Measurements from ENCODE around the gene SLC41A2. TPM values are rescaled to one million over a fixed set of nuclear protein-coding genes. Genes with fewer than 3 reads are reported as not detected.

SLC41A2 gene
- total and polyA plus RNA-seq, 2 donors (not counting 1 experiment from before 2014, with no cell fraction given), result 0.51 to 13.0 TPM

DNA sequence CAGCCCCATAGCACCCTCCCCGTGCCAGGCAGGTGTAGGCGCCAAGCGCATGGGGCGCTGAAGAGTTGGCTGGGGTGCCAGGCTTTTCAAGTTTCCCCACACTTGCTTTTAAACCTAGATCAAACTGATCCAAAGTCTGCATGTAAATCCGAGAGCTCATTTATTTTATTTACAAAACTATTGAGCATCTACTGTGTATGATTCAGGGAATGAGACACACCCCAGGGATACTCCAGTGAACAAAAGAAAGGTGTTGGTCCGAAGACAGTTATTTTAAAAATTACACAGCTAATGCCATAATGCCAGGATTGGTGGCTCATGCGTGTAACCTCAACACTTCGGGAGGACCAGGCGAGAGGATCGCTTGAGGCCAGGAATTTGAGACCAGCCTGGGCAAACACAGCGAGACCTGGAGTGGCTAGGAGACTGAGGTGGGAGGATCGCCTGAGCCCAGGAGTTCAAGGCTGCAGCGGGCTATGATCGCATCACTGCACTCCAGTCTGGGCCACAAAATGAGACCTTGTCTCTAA lies 780 bp upstream of the SLC41A2 start:
- 50% methylated on average over 12 of the region's 14 CpGs for WGBS (ENCODE audit: insufficient coverage)
- no peaks in the 10 kb centered on the region for H3K79me2 ChIP-seq (ENCODE audit: control insufficient read depth, insufficient read depth, low read length)
- H4K20me1 ChIP-seq (ENCODE audit: control insufficient read depth, insufficient read depth, low read length, poor library complexity, severe bottlenecking), result no peaks in the 10 kb centered on the region
- Mint-ChIP-seq H3K27me3 (peaks cover 12% of the 10 kb centered on the region), H3K9me3 (ENCODE audit: insufficient read depth) (no peaks in the 10 kb centered on the region), H3K27ac (peak overlapping the region; percentile 93), H3K4me3 (peak overlapping the region; percentile 95), H3K4me1 (peaks cover 23% of the 10 kb centered on the region)
- peak overlapping the region; percentile 81 for H3K4me2 ChIP-seq (replicated peaks; ENCODE audit: low read depth, low read length, poor library complexity, severe bottlenecking)
- peak overlapping the region; percentile 88 for H2AFZ ChIP-seq (ENCODE audit: insufficient read depth, low read depth, low read length, poor library complexity, severe bottlenecking)
- H3K27me3 ChIP-seq (replicated peaks in 1 of 4; ENCODE audit: control extremely low read depth in 1 of 4, control insufficient read depth in 3 of 4, insufficient read depth in 4 of 4, low read length in 3 of 4), result peaks cover 0 to 2% (median 0%) of the 10 kb centered on the region in 4 experiments
- peak overlapping the region in 4 of 5 experiments; percentile 69 to 80 (median 76) for H3K4me3 ChIP-seq (ENCODE audit: control extremely low read depth in 1 of 5, extremely low read depth in 1 of 5, insufficient read depth in 1 of 5, low read depth in 2 of 5, low read length in 4 of 5)
- H3K9ac ChIP-seq (ENCODE audit: low read length), result peak overlapping the region; percentile 73
- TF ChIP-seq, protein P1, sequence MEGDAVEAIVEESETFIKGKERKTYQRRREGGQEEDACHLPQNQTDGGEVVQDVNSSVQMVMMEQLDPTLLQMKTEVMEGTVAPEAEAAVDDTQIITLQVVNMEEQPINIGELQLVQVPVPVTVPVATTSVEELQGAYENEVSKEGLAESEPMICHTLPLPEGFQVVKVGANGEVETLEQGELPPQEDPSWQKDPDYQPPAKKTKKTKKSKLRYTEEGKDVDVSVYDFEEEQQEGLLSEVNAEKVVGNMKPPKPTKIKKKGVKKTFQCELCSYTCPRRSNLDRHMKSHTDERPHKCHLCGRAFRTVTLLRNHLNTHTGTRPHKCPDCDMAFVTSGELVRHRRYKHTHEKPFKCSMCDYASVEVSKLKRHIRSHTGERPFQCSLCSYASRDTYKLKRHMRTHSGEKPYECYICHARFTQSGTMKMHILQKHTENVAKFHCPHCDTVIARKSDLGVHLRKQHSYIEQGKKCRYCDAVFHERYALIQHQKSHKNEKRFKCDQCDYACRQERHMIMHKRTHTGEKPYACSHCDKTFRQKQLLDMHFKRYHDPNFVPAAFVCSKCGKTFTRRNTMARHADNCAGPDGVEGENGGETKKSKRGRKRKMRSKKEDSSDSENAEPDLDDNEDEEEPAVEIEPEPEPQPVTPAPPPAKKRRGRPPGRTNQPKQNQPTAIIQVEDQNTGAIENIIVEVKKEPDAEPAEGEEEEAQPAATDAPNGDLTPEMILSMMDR (IDR thresholded peaks at IDR 0.05), result peak; percentile 48
- no peak for TF ChIP-seq EZH2 (IDR thresholded peaks at IDR 0.05; ENCODE audit: borderline replicate concordance, insufficient read depth, low read depth, low read length, poor library complexity, severe bottlenecking)
- no peak for ATAC-seq (ENCODE audit: low read depth)
- CTCF ChIA-PET, result interaction anchor here (0.6 to 3.4 kb wide), 13 partner anchors 9 to 591 kb away, joined by 3 to 20 read pairs (median 5); no protein-coding TSS in a partner anchor
- intact Hi-C loops (cut with micrococcal nuclease), result loop anchor here (1.0 to 10.0 kb wide), 11 partner anchors 15 to 744 kb away; partner anchors contain the start of genes CHST11, NOPCHAP1, TXNRD1 and WASHC4
- H3K27ac ChIP-seq (ENCODE audit: low read length in 2 of 2), result peak overlapping the region; percentile 79 to 80
- peaks cover 13 to 16% of the 10 kb centered on the region in 2 donors for H3K4me1 ChIP-seq (ENCODE audit: control insufficient read depth in 2 of 2, insufficient read depth in 2 of 2, low read length in 2 of 2)
- POLR2A ChIA-PET, result interaction anchor here (0.6 to 2.2 kb wide), 3 partner anchors 16 to 525 kb away, joined by 3 to 7 read pairs (median 6); no protein-coding TSS in a partner anchor
- no peaks in the 10 kb centered on the region for H3K36me3 ChIP-seq (replicated peaks in 1 of 2; ENCODE audit: control extremely low read depth in 1 of 2, control insufficient read depth in 1 of 2, extremely low read depth in 1 of 2, insufficient read depth in 2 of 2, low read length in 1 of 2)
- no peak for DNase-seq
- H3K9me3 ChIP-seq (ENCODE audit: control extremely low read depth in 1 of 3, control insufficient read depth in 2 of 3, insufficient read depth in 1 of 3, low read length in 2 of 3), result no peaks in the 10 kb centered on the region

GRCh38 chr12:104957719-104958000 lies 430 bp downstream of the SLC41A2 start:
- WGBS (ENCODE audit: insufficient coverage), result under 1% methylated on average over 29 of the region's 31 CpGs
- intact Hi-C loops (cut with micrococcal nuclease), result loop anchor here (5.0 to 10.0 kb wide), 6 partner anchors 150 to 743 kb away; partner anchors contain the start of genes CHST11, TXNRD1 and WASHC4
- H3K4me2 ChIP-seq (replicated peaks; ENCODE audit: low read depth, low read length, poor library complexity, severe bottlenecking), result peak overlapping the region; percentile 81
- ChIA-PET POLR2A (interaction anchor here (1.3 kb wide), 1 partner anchor 671 kb away, joined by 4 read pairs; no protein-coding TSS in a partner anchor), CTCF (interaction anchor here (0.9 to 3.4 kb wide), 4 partner anchors 10 to 577 kb away, joined by 5 to 20 read pairs (median 12); no protein-coding TSS in a partner anchor)
- Mint-ChIP-seq H3K27me3 (peaks cover 4% of the 10 kb centered on the region), H3K4me3 (peak overlapping the region; percentile 91), H3K9me3 (ENCODE audit: insufficient read depth) (no peaks in the 10 kb centered on the region), H3K4me1 (peaks cover 23% of the 10 kb centered on the region), H3K27ac (peak overlapping the region; percentile 83)
- peaks cover 0 to under 1% (median 0%) of the 10 kb centered on the region in 4 experiments for H3K27me3 ChIP-seq (replicated peaks in 1 of 4; ENCODE audit: control extremely low read depth in 1 of 4, control insufficient read depth in 3 of 4, insufficient read depth in 4 of 4, low read length in 3 of 4)
- H3K9ac ChIP-seq (ENCODE audit: low read length), result peak overlapping the region; percentile 73
- no peaks in the 10 kb centered on the region for H3K79me2 ChIP-seq (ENCODE audit: control insufficient read depth, insufficient read depth, low read length)
- no peaks in the 10 kb centered on the region for H3K9me3 ChIP-seq (ENCODE audit: control extremely low read depth in 1 of 3, control insufficient read depth in 2 of 3, insufficient read depth in 1 of 3, low read length in 2 of 3)
- peaks cover 13 to 16% of the 10 kb centered on the region in 2 donors for H3K4me1 ChIP-seq (ENCODE audit: control insufficient read depth in 2 of 2, insufficient read depth in 2 of 2, low read length in 2 of 2)
- ATAC-seq (ENCODE audit: low read depth), result no peak
- H3K27ac ChIP-seq (ENCODE audit: low read length in 2 of 2), result peak overlapping the region in 1 of 2 donors; percentile 42
- H3K4me3 ChIP-seq (ENCODE audit: control extremely low read depth in 1 of 5, extremely low read depth in 1 of 5, insufficient read depth in 1 of 5, low read depth in 2 of 5, low read length in 4 of 5), result peak overlapping the region in 4 of 5 experiments; percentile 60 to 80 (median 70)
- H2AFZ ChIP-seq (ENCODE audit: insufficient read depth, low read depth, low read length, poor library complexity, severe bottlenecking), result peak overlapping the region; percentile 88
- DNase-seq, result no peak
- H3K36me3 ChIP-seq (replicated peaks in 1 of 2; ENCODE audit: control extremely low read depth in 1 of 2, control insufficient read depth in 1 of 2, extremely low read depth in 1 of 2, insufficient read depth in 2 of 2, low read length in 1 of 2), result no peaks in the 10 kb centered on the region
- no peaks in the 10 kb centered on the region for H4K20me1 ChIP-seq (ENCODE audit: control insufficient read depth, insufficient read depth, low read length, poor library complexity, severe bottlenecking)
- TF ChIP-seq EZH2 (IDR thresholded peaks at IDR 0.05; ENCODE audit: borderline replicate concordance, insufficient read depth, low read depth, low read length, poor library complexity, severe bottlenecking), result no peak
- TF ChIP-seq, protein P1 (IDR thresholded peaks at IDR 0.05), result no peak
